ENCODE results near the gene RELL1. TPM values are rescaled to one million over a fixed set of nuclear protein-coding genes. Genes with fewer than 3 reads are reported as not detected.

The RELL1 gene
- total RNA-seq, 1 donor from 2014 or later = 55.2 TPM

GRCh38 chr4:37591349-37591748 lies 94.8 kb downstream of the RELL1 start:
- no peak for TF ChIP-seq CTCF (IDR thresholded peaks at IDR 0.05; ENCODE audit: insufficient read depth, low read length, poor library complexity, severe bottlenecking)
- no peak for DNase-seq (ENCODE audit: low read depth)
- no peaks in the 10 kb centered on the region for H3K36me3 ChIP-seq (ENCODE audit: control insufficient read depth, insufficient read depth, low read length)
- no peaks in the 10 kb centered on the region for H3K27me3 ChIP-seq (ENCODE audit: control insufficient read depth, insufficient read depth, low read length)
- H3K4me3 ChIP-seq (ENCODE audit: low read depth, low read length) = no peak overlapping the region

- TF ChIP-seq CTCF (IDR thresholded peaks at IDR 0.05; ENCODE audit: insufficient read depth, low read length, poor library complexity, severe bottlenecking) = no peak
Observed at GRCh38 chr4:37590016-37590415, 96.2 kb downstream of the RELL1 start.

GRCh38 chr4:37588150-37588549 lies 98.0 kb downstream of the RELL1 start:
- Histone ChIP-seq H3K4me3 (ENCODE audit: low read depth, low read length) (no peak overlapping the region), H3K36me3 (ENCODE audit: control insufficient read depth, insufficient read depth, low read length) (no peaks in the 10 kb centered on the region), H3K27me3 (ENCODE audit: control insufficient read depth, insufficient read depth, low read length) (no peaks in the 10 kb centered on the region)
- DNase-seq (ENCODE audit: low read depth) = no peak
- no peak for TF ChIP-seq CTCF (IDR thresholded peaks at IDR 0.05; ENCODE audit: insufficient read depth, low read length, poor library complexity, severe bottlenecking)

More at GRCh38 chr4:37590016-37590415, 96.2 kb downstream of the RELL1 start:
- no peaks in the 10 kb centered on the region for H3K36me3 ChIP-seq (ENCODE audit: control insufficient read depth, insufficient read depth, low read length)
- H3K4me3 ChIP-seq (ENCODE audit: low read depth, low read length) = no peak overlapping the region
- H3K27me3 ChIP-seq (ENCODE audit: control insufficient read depth, insufficient read depth, low read length) = no peaks in the 10 kb centered on the region
- no peak for DNase-seq (ENCODE audit: low read depth)

GRCh38 chr4:37586194-37586593 lies 100.0 kb downstream of the RELL1 start:
- no peak for DNase-seq (ENCODE audit: low read depth)
- Histone ChIP-seq H3K27me3 (ENCODE audit: control insufficient read depth, insufficient read depth, low read length) (no peaks in the 10 kb centered on the region), H3K4me3 (ENCODE audit: low read depth, low read length) (no peak overlapping the region), H3K36me3 (ENCODE audit: control insufficient read depth, insufficient read depth, low read length) (no peaks in the 10 kb centered on the region)
- no peak for TF ChIP-seq CTCF (IDR thresholded peaks at IDR 0.05; ENCODE audit: insufficient read depth, low read length, poor library complexity, severe bottlenecking)

- H3K36me3 ChIP-seq (ENCODE audit: control insufficient read depth, insufficient read depth, low read length) = no peaks in the 10 kb centered on the region
- no peaks in the 10 kb centered on the region for H3K27me3 ChIP-seq (ENCODE audit: control insufficient read depth, insufficient read depth, low read length)
- H3K4me3 ChIP-seq (ENCODE audit: low read depth, low read length) = no peak overlapping the region
- no peak for DNase-seq (ENCODE audit: low read depth)
- TF ChIP-seq CTCF (IDR thresholded peaks at IDR 0.05; ENCODE audit: insufficient read depth, low read length, poor library complexity, severe bottlenecking) = no peak
Observed at GRCh38 chr4:37584493-37585060, 101.6 kb downstream of the RELL1 start.

- no peaks in the 10 kb centered on the region for H3K36me3 ChIP-seq (ENCODE audit: control insufficient read depth, insufficient read depth, low read length)
- DNase-seq (ENCODE audit: low read depth) = no peak
- no peak overlapping the region for H3K4me3 ChIP-seq (ENCODE audit: low read depth, low read length)
- no peaks in the 10 kb centered on the region for H3K27me3 ChIP-seq (ENCODE audit: control insufficient read depth, insufficient read depth, low read length)
- no peak for TF ChIP-seq CTCF (IDR thresholded peaks at IDR 0.05; ENCODE audit: insufficient read depth, low read length, poor library complexity, severe bottlenecking)
Observed at GRCh38 chr4:37584071-37584470, 102.1 kb downstream of the RELL1 start.
